ENCODE results near the gene MLIP.
"Not testable (repeated sequence)": the region's sequence is repeated elsewhere in the genome, so short reads cannot be mapped to it uniquely, and the experiment has no call there.

The MLIP gene

DNA sequence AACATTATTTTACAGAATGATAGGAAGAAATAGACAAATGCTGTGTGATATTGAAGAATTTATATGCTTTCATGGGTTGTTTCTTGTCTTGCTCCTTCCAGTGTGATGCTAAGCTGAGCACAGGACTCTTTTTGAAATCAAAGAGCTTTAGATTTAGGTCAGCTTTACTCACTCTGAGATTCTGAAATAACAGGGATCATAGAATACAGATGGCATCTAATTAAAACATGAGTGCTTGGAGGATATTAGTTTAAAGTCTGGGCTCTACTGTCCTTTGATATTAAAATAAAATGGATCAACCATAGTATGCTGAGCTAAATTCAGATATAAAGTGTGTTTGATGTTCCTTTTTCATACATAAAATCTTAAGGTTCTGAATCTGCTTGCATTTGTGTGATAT lies 29.6 kb downstream of the MLIP start:
- DNase-seq (ENCODE audit: low read depth), result no peak

DNA sequence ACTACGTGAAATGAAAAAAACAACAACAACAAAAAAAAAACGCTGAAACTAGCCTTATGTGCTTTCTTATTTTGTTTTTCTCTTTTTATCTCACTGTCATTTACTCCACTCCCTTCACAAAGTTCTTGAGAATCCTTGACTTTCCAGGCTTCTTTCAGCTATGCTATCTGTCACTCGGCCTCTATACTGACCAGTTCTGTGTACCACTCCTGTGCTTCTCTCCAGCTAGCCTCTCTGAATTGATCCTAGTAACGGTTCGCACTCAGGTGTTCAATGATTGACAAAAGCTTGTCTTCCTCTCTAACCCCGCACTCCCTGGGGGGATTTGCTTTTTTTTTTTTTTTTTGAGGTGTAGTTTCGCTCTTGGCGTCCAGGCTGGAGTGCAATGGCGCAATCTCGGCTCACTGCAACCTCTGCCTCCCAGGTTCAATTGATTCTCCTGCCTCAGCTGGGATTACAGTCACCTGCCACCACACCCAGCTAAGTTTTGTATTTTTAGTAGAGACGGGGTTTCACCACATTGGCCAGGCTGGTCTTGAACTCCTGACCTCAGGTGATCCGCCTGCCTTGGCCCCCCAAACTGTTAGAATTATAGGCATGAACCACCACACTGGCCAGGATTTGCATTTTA lies 31.8 kb downstream of the MLIP start:
- DNase-seq (ENCODE audit: low read depth), result no peak

DNA sequence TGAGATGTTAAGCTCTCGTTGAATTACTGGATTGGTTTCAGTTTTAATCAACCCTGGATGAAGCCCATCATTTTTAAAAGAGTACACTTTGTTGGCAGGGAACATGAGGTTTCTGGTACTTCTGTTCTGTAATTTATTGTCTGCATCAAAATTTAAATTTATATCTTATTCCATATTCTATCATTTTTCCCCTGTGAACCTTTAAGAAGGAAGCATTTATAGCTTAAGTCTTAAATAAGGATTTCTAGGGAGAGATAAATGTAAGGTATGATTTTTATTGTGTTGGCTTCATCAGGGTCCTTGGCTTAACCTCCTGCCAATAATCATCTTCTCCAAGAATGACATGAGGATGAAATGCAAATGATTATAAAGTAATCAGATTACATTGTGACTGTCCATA lies 40.6 kb downstream of the MLIP start:
- DNase-seq (ENCODE audit: low read depth), result no peak

DNA sequence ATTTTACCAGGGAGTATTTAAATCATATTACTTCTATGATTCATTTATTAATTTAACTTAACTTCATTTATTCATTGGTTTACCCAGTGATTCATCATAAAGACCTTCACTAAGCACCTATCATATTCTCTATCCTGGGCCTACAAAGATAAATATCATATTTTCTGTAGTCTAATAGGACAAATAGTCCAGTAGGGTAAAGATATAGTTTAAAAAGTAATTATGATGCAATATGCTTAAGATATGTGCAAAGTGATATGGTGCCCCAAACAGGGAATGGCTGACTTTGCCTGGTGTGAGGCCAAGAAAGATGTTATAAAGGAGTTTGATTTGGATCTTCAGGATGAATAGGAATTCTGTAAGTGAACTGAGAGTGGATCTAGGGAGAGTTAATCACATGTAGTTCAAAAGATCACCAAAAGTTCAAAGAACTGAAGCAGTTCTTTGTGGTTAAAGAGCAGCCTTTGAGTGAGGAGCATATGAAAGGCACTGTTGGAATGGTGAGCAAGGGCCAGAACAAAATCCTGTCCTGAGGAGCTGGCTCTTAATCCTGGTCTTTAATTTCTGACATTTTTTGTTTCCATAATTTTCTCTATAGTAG lies 45.5 kb downstream of the MLIP start:
- no peak for DNase-seq (ENCODE audit: low read depth)

- DNase-seq (ENCODE audit: low read depth), result no peak
Observed at GRCh38 chr6:54157405-54157804, 46.2 kb downstream of the MLIP start.

GRCh38 chr6:54173089-54173488 lies 61.8 kb downstream of the MLIP start:
- DNase-seq (ENCODE audit: low read depth), result no peak

- no peak for DNase-seq (ENCODE audit: low read depth)
Observed at GRCh38 chr6:54179152-54179551, 67.9 kb downstream of the MLIP start.

GRCh38 chr6:54183616-54184015 lies 72.4 kb downstream of the MLIP start:
- DNase-seq (ENCODE audit: low read depth), result no peak

DNA sequence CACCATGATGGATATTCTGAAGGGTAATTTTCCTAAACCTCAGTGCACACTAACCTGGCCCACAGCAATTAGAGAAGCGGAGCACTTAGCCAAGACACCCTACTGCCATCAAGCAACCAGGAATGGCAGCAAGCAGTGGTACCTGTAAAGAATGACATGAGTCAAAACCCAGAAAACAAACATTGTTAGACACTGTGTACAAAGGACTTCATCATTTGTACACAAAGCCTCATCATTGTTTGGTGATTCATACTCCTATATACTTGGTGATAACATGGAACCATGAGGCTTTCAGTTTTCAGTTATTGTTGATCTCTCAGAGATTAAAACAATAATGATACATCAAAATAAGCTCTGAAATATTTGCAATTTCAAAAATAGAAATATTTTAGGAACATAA lies 74.6 kb downstream of the MLIP start:
- DNase-seq (ENCODE audit: low read depth), result no peak

- DNase-seq (ENCODE audit: low read depth), result no peak
Observed at GRCh38 chr6:54188846-54189245, 77.6 kb downstream of the MLIP start.

GRCh38 chr6:54191461-54191860 lies 80.2 kb downstream of the MLIP start:
- DNase-seq (ENCODE audit: low read depth), result no peak

DNA sequence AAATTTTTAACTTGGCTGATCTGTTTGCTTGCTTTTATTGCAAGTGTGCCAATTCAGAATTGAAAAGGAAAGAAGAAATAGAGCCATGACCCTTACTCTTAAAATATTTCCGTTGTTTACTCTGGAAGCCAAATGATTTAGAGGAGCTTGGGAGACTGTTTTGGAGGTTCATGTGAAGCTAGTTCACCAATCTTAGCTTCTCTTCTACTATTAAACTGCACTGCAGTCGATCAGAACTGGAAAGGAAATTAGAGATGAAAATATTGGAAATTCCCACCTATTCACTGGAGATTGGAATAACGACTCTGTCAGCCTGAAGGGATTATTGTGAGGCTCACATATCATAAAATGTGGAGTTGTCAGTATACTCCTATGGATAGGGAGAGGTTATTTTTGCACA lies 81.8 kb downstream of the MLIP start:
- DNase-seq (ENCODE audit: low read depth), result no peak

DNA sequence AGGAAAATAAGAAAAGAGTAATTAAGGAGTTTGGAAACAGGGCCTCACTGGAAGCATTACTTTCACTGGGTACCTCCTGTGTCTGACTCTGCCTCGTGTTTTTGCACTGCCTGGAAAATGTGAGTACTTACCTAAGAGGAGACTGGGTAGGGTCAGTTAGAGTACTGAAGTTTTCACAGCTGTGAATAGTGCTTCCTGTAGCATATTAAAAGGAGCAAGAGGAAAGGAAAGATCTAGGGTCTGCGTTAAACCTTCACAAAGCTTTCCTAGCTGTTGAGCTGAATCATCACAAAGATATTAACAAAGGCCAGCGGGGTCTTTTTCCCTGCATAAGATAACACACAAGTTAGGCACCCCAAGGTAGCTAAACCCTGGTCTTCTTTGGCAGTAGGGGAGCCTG lies 82.3 kb downstream of the MLIP start:
- no peak for DNase-seq (ENCODE audit: low read depth)

GRCh38 chr6:54194067-54194466 lies 82.8 kb downstream of the MLIP start:
- no peak for DNase-seq (ENCODE audit: low read depth)

DNA sequence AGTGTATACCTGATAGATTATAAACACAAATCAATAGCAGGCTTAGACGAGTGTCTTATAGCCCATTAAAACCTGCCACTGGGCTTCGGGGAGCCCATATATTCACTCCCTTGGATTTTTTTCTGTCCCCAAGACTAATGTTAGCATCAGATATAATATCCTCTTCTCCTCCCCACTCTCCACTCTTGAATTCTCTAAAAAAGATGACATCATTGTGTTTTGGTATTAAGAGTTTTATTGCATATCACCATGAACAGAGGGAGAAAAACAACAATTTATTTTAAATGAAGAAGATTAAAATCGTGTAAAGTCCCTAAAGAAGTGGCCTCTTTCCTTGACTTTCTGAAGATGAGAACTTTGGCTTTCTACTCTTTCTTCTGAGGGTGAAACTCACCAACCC lies 84.4 kb downstream of the MLIP start:
- DNase-seq (ENCODE audit: low read depth), result no peak

DNA sequence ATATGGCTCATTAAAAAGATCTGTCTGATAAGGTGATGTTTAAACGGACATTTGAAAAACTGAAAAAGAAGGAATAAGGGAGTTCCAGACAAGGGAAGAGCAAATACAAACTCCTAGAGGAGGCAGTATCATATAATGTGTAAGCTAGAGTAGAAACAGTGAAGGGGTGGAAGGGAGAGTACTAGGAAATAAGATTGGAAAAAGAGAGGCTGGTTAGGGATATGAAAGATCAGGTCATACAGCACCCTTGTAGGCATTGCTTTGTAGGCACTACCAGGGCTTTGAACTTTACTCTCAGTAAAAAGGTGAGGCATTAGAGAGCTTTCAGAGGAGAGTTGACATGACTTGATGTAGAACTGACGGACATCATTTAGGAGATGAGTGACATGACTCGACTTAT lies 85.7 kb downstream of the MLIP start:
- no peak for DNase-seq (ENCODE audit: low read depth)

DNA sequence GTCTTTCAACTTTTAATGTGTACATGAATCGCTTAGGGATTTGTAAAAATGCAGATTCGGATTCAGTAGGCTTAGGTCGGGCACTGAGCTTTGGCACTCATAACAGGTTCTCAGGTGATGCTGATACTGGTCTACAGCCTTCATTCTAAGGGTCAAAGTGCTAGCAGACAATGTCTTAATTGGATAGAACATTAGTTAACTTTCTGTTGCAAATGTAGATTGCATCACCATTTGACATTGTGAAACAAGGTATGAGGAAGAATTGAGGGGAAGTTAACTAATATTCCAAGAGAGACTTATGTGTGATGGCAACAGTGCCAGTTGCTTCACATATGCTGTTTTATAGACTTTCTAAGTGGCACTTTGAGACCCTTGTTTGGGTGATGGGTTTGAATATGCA lies 86.9 kb downstream of the MLIP start:
- DNase-seq (ENCODE audit: low read depth), result no peak

GRCh38 chr6:54203474-54204035 lies 92.3 kb downstream of the MLIP start:
- not testable (repeated sequence) for DNase-seq (ENCODE audit: low read depth)

DNA sequence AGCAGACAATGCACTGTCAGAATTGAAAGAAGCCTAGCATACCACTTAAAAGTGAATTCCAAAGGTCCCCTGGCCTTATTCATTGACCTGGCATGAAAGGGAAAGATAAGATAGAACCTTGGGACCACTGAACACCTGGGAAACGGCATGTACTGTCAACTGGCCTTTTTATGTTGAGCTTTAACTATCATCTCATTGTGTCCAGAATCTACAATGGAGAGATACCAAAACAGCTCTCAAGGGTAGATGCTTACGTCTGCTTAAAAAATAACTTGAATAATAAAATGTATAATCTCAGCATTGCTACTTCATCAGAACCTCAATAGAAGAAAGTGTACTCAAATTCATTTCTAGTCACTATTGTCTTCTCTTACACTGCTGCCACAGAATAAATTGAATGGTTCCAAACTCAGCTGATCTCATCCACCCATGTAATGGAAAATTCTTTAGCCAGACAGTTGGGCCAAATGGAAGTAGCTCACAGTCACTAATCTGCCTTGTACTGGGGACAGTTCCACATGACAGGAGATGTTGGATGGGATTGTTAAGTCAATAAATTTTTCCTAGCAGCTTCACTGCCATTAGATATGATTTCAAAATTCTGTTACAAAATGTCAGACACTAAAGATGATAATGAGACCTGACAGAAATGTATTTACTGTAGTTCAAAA lies 93.8 kb downstream of the MLIP start:
- no peak for DNase-seq (ENCODE audit: low read depth)

DNA sequence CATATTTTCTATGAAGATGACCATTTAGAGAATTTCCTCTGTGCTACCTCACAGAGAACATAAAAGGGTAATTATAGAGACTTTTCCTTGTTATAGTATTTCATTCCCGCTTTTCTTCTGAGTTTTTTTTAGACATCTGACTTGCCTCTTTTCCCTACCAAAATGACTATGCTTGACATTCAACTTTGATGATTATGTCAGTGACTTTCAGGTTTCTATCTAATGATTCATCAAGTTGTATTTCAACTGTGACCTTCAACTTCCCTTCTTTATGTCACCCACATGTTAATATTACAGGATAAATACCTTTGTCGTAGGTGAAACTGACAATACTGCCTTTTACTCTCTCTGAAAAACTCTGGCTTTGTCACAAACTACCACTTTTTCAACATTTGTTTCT lies 95.3 kb downstream of the MLIP start:
- DNase-seq (ENCODE audit: low read depth), result no peak

- not testable (repeated sequence) for DNase-seq (ENCODE audit: low read depth)
Observed at GRCh38 chr6:54209983-54210382, 98.7 kb downstream of the MLIP start.

DNA sequence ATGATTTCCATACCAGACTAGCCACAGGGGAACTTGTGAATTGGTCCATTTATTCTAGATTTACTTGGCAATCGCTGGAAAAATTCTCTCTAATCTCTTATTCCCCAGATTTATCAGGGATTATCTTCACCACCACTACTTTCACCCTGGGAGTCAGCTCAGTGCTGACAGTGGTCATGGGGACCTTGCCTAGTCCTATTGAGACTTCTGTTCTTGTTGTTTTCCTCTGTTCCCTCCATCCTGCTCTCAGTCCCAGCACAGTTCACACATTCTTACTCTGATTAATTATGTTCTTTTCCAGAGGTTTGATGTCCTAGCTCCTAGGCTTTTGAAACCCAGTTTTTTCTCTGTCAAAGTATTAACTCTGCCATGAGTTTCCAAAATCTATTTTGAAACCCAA lies 103.0 kb downstream of the MLIP start:
- DNase-seq (ENCODE audit: low read depth), result no peak

- DNase-seq (ENCODE audit: low read depth), result no peak
Observed at GRCh38 chr6:54216336-54216735, 105.1 kb downstream of the MLIP start.

Measured in stimulated activated CD8-positive, alpha-beta memory T cell treated with anti-CD3 and anti-CD28 coated beads, Interleukin-15, amount 100 ng/mL, for 24 hours (primary cell).